SK-N-MC (cell line): ENCODE data around the gene ARL8A.
"Not testable (repeated sequence)": the region's sequence is repeated elsewhere in the genome, so short reads cannot be mapped to it uniquely, and the experiment has no call there.

Experiments
- DNase-seq: peaks from one replicate; pipeline ENCODE4 v3.0.0-alpha.2; 2011; ENCODE audit warnings: low read depth, low spot score
- H3K27ac ChIP-seq: fragments of 200-600 bp; sonication (generic); 2 replicates; pipeline ENCODE4 v1.5.1; 2016; ENCODE audit warnings: mixed run types
- H3K36me3 ChIP-seq: fragments of 200-600 bp; sonication (generic); 2 replicates; pipeline ENCODE4 v1.6.1; 2017; ENCODE audit warnings: antibody characterized with exemption, low read length, mixed read lengths; ENCODE audit not compliant: insufficient read depth
- H3K4me3 ChIP-seq: fragments of 200-600 bp; sonication (generic); 2 replicates; pipeline ENCODE4 v1.5.1; 2016
- H3K9ac ChIP-seq: fragments of 200-600 bp; sonication (generic); 2 replicates; pipeline ENCODE4 v1.8.0; 2017; ENCODE audit warnings: mixed run types, mixed read lengths; ENCODE audit not compliant: insufficient read length
- H3K9me3 ChIP-seq: fragments of 200-600 bp; sonication (generic); 2 replicates; pipeline ENCODE4 v1.6.1; 2017; ENCODE audit warnings: low read depth, mild to moderate bottlenecking, antibody characterized with exemption, low read length, moderate library complexity, mixed read lengths
- EZH2 ChIP-seq: fragments of 200-600 bp; sonication (generic); IDR thresholded peaks from one replicate; pipeline ENCODE4 v1.6.1; 2017; ENCODE audit warnings: antibody characterized with exemption
- FOXP2 ChIP-seq: optimal IDR thresholded peaks from 2 replicates; pipeline ENCODE3; 2011; ENCODE audit warnings: mild to moderate bottlenecking, moderate library complexity; ENCODE audit not compliant: insufficient read depth; ENCODE audit errors: extremely low read length, control extremely low read depth
- POLR2AphosphoS5 ChIP-seq: IDR thresholded peaks from 2 replicates; pipeline ENCODE4 v1.6.1; 2012; ENCODE audit warnings: mild to moderate bottlenecking, low read depth, low read length, borderline replicate concordance

The ARL8A gene

DNA sequence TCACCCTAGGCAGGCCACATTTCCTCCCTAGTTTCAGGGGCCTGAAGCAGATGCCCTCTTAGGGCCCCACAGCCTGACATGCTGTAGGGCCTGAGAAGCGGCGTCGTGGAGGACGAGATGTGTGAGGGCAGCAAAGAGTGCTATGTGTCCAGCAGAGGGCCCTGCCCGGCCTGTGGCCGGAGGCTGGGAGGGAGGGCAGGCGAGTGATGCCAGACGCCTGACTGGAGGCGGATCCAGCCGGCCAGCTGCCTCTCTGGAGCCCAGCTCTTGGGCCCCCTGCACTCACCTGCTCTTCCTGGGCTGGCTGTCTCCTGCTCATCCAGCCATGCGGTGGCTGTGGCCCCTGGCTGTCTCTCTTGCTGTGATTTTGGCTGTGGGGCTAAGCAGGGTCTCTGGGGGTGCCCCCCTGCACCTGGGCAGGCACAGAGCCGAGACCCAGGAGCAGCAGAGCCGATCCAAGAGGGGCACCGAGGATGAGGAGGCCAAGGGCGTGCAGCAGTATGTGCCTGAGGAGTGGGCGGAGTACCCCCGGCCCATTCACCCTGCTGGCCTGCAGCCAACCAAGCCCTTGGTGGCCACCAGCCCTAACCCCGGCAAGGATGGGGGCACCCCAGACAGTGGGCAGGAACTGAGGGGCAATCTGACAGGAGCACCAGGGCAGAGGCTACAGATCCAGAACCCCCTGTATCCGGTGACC is 21.8 kb downstream of the ARL8A start, which contains the start of gene GPR37L1:
Gene GPR37L1, plus strand, starts transcription at position 279 of the 697 bp plus-strand sequence. Its CDS starts 47 bp downstream, at position 326.
- Histone ChIP-seq H3K9ac (no peak within 1 kb of the TSS), H3K9me3 (no peaks in the 10 kb centered on the region), H3K4me3 (no peak within 1 kb of the TSS), H3K27ac (no peak within 1 kb of the TSS), H3K36me3 (no peaks in the 10 kb centered on the region)
- no peak for TF ChIP-seq FOXP2
- TF ChIP-seq EZH2 = no peak
- TF ChIP-seq POLR2AphosphoS5 = no peak
- DNase-seq = no peak

GRCh38 chr1:202121006-202121405 is 23.5 kb downstream of the ARL8A start:
- Histone ChIP-seq H3K4me3 (no peak overlapping the region), H3K9me3 (no peaks in the 10 kb centered on the region), H3K27ac (no peak overlapping the region), H3K36me3 (no peaks in the 10 kb centered on the region), H3K9ac (no peak overlapping the region)
- no peak for TF ChIP-seq EZH2
- no peak for TF ChIP-seq FOXP2
- TF ChIP-seq POLR2AphosphoS5 = no peak
- DNase-seq = no peak

GRCh38 chr1:202117898-202118371 is 26.6 kb downstream of the ARL8A start:
- no peak for DNase-seq

GRCh38 chr1:202116287-202116686 is 28.2 kb downstream of the ARL8A start:
- no peak for DNase-seq
- TF ChIP-seq FOXP2 (no peak), POLR2AphosphoS5 (no peak), EZH2 (no peak)
- no peak overlapping the region for H3K9ac ChIP-seq
- no peaks in the 10 kb centered on the region for H3K9me3 ChIP-seq
- no peak overlapping the region for H3K4me3 ChIP-seq
- no peaks in the 10 kb centered on the region for H3K36me3 ChIP-seq
- H3K27ac ChIP-seq = no peak overlapping the region

More at GRCh38 chr1:202117898-202118371, 26.6 kb downstream of the ARL8A start:
- TF ChIP-seq FOXP2 (no peak), POLR2AphosphoS5 (no peak), EZH2 (no peak)
- Histone ChIP-seq H3K9ac (no peak overlapping the region), H3K9me3 (no peaks in the 10 kb centered on the region), H3K27ac (no peak overlapping the region), H3K36me3 (no peaks in the 10 kb centered on the region), H3K4me3 (no peak overlapping the region)

GRCh38 chr1:202113690-202114300 is 30.7 kb downstream of the ARL8A start:
- no peak overlapping the region for H3K27ac ChIP-seq
- no peak for DNase-seq
- H3K4me3 ChIP-seq = no peak overlapping the region
- H3K36me3 ChIP-seq = no peaks in the 10 kb centered on the region
- H3K9me3 ChIP-seq = no peaks in the 10 kb centered on the region
- no peak overlapping the region for H3K9ac ChIP-seq
- TF ChIP-seq POLR2AphosphoS5 (no peak), EZH2 (no peak), FOXP2 (no peak)

DNA sequence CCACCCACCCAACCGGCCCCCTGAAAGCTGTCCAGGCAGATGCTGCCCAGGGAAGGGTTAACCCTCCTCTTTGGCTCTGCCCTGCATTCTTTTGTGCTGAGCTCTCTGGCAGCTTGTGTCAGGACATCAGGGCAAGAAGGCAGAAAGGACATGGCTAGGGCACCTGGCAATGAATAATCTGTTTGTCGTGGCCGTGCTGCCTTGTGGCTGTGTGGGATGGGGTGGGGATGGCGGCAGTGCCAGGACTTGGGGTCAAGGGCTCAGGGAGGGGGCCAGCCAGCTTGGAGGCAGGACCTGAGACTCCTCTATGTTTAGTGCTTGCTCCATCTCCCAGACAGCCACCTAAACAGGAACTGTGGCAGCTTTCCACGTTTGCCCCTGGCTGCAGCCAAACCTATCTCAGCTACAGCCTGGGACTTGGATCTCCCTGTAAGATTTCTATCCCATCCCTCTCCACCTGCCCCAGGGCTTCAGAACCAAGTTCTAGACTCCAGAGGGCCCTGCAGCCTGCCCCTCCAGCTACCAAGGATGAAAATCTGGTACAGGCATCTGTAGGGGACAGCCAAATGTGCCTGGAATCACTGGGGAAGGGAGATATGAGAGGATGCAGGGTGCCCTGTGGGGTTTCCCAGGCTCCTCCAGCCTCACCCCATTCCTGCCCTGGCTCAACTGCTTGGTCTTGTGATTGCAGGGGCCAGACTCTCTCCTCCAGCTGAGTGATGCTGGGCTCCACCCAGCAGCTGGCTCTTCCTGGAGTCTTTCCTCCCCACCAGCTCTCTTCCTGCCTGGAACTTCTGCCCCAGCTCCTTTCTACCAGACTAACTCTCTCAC is 31.5 kb downstream of the ARL8A start:
- no peak overlapping the region for H3K27ac ChIP-seq

DNA sequence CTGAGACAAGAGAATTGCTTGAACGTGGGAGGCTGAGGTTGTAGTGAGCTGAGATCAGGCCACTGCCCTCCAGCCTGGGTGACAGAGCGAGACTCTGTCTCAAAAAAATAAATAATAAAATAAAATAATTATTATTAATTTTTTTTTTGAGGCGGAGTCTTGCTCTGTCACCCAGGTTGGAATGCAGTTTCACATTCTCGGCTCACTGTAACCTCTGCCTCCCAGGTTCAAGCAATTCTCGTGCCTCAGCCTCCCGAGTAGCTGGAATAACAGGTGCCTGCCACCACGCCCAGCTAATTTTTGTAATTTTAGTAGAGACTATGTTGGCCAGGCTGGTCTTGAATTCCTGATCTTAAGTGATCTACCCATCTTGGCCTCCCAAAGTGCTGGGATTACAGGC is 32.9 kb downstream of the ARL8A start:
- H3K9ac ChIP-seq, DNase-seq, H3K36me3 ChIP-seq, H3K9me3 ChIP-seq, H3K4me3 ChIP-seq, H3K27ac ChIP-seq: not testable (repeated sequence)

More for the DNA sequence above, 31.5 kb downstream of the ARL8A start:
- H3K9me3 ChIP-seq = no peaks in the 10 kb centered on the region
- DNase-seq = no peak
- TF ChIP-seq EZH2 (no peak), FOXP2 (no peak), POLR2AphosphoS5 (no peak)
- no peak overlapping the region for H3K4me3 ChIP-seq
- H3K36me3 ChIP-seq = no peaks in the 10 kb centered on the region
- no peak overlapping the region for H3K9ac ChIP-seq

DNA sequence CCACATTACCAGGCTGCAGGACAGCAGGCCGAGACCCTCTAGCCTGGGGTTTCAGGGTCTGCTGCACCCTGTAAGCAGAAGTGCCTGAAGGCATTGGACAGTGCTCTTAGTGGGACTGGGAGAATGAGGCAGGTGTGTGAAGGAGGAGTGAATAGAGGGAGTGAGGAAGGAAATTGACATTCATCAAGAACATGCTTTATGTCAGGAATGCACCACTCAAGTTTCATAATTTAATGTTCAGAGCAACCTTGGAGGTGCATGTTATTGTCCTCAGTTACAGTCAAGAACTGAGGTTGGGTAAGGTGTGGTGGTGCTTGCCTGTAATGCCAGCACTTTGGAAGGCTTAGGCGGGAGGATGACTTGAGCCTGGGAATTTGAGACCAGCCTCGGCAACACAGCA is 33.6 kb downstream of the ARL8A start:
- no peak overlapping the region for H3K27ac ChIP-seq
- no peaks in the 10 kb centered on the region for H3K9me3 ChIP-seq
- no peak overlapping the region for H3K4me3 ChIP-seq
- no peak overlapping the region for H3K9ac ChIP-seq
- no peak for TF ChIP-seq FOXP2
- no peak for TF ChIP-seq EZH2
- TF ChIP-seq POLR2AphosphoS5 = no peak
- DNase-seq = no peak
- H3K36me3 ChIP-seq = no peaks in the 10 kb centered on the region
